HT-29 (cell line): ENCODE measurements around the gene MAMLD1. TPM values are rescaled to one million over a fixed set of nuclear protein-coding genes. Genes with fewer than 3 reads are reported as not detected.

Source experiments
- DNase-seq: peaks from one replicate; pipeline ENCODE4 v3.0.0-alpha.2; 2015; ENCODE audit warnings: low spot score
- total RNA-seq: library from RNA; depleted of rRNA; stranded (reverse); fragments of >200 nt; shearing (Covaris generic); gene quantifications from 2 replicates; pipeline ENCODE4 v1.2.3, GENCODE V29; 2014; rRNA removed

The MAMLD1 gene
- total RNA-seq, 1 experiment from 2014 or later: 0.15 TPM

DNA sequence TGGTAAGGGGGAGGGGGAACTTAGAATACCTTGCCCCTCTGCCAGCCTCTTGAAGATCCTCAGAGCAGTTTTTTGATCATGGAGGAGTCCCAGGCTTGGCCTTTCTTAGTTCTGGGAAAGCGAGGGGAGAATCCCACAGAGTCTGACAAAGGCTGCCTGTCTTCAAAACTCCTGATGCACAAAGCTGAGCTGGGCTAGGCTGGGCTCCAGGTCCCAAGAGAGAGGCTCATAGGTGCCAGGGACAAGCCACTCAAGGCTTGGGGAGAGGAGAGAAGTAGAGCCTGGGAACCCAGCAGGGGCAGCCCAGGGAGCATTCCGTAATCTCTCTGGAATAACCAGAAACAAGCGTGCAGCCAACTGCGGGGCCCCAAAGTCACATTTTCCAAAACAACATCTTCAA, 168.3 kb downstream of the MAMLD1 start:
- DNase-seq: no peak

- no peak for DNase-seq
Observed at GRCh38 chrX:150533863-150534262, 170.7 kb downstream of the MAMLD1 start.

- DNase-seq: peak; percentile 25
Observed at GRCh38 chrX:150536455-150537116, 173.5 kb downstream of the MAMLD1 start.

- DNase-seq: no peak
Observed at GRCh38 chrX:150537851-150538250, 174.7 kb downstream of the MAMLD1 start.

DNA sequence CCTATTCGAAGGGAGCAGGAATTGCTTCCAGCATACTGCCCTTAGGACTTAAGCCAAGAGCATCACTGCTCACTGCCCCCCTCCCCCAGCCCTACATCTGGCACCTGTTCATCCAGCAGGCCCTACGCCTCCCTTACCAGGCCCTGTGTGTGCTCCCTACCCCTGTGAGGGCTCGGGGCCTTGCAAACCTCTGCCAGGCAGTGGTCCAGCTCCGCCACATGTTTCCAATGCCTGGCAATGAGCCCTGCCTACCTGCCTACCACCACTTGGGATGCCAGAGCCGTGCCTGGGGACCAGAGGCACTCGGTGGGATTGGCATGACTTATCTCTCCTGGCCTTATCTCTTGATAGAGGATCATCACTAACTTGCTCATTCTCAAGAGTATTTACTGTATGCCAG, 177.8 kb downstream of the MAMLD1 start:
- no peak for DNase-seq

DNA sequence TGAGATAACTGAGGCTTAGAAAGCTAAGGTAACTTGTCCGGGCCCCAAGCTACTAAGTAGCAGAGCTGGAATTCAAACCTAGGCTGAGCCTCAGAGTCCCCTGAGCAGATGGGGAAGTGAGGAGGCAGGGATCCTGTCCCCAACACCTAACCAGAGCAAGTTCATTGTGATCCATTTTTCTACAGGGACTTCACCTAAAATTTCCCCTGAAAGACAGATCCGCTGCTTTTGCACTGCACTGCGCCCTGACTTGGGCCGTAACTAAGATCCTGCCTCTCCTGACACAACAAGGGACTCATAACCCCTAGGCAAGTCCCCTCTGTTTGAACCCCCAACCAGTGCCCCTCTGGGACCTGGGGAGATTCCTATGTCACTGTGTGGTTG, 179.7 kb downstream of the MAMLD1 start:
- DNase-seq: no peak

DNA sequence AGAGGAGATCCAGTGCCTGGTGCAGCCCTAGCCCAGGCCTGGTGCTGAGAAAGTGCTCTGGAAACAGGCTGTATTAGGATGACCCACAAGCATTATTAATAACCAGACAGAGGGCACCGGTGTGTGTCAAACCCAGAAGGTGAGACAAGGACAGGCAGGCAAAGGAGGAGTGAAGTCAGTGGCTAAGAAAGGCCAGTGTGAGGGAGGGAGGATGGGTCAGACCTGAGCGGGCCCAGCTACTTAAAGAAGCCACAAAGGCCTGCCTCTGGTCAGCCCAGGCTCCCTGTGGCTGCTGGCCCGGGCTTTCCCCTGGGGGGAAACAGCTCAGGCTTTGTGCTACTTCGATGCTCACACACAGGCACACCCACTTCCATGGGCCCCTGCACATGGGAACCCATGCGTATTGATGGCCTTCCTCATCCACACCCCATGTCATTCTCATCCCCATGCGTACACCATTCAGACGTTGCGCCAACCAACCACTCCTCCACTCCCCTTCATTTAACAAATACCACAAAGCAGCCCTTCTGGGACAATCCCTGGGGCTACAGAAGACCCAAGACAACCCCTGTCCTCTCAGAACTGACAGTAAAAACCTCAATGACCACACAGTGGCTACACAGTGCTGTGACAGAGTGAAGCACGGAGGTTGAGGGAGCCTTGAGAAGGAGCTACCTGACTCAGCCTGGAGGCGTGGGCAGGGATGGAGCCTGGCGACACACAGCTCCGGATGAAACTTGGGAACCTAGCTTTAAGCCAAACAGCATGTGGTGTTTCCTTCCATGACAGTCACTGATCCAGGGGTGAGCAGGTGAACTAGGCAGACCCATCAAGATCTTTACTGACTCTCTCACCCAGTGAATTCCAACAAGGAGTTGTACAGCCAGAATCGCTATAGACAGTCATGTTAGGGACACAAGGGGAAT, 180.4 kb downstream of the MAMLD1 start:
- no peak for DNase-seq

GRCh38 chrX:150544222-150544787, 181.2 kb downstream of the MAMLD1 start:
- peak; percentile 37 for DNase-seq

DNA sequence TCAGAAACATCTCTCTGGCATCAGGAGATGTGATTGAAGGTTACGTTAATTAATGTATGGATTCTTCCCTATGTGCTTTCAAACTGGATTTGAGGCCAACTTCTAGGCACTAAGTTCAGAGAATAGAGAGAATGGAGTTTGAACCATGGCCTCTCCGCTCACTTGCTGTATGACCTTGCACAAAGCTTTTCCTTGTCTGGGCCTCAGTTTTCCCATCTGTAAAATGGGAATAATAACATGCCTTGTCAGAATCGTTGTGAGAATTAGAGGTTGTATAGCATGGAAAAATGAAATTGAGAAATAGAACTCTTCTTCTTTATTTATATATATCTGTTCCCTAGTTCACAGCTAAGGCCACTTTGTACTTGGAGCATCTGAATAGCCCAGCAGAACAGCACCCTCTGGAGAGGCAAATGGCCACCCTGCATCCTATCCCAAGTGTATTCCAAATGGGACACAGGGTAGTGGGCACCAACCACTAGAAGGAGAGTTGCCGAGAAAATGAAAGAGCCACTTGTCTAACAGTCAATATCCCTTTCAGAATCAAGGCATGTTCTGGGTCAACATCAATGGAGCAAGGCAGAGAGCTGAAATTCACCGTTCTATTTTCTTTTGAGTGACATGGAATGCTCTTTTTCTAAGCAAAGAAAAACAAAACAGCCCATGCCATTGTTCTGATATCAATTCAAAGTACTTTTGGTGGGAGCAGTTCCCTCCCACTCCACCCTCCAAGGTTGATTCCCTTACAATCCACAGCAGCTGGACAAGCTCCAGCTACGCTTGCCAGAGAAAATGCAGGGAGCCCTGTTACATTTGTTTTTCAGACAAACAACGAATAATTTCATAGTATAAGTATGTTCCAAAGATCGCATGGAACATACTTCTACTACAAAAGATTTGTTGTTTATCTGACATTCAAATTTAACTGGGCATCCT, 182.0 kb downstream of the MAMLD1 start:
- no peak for DNase-seq

DNA sequence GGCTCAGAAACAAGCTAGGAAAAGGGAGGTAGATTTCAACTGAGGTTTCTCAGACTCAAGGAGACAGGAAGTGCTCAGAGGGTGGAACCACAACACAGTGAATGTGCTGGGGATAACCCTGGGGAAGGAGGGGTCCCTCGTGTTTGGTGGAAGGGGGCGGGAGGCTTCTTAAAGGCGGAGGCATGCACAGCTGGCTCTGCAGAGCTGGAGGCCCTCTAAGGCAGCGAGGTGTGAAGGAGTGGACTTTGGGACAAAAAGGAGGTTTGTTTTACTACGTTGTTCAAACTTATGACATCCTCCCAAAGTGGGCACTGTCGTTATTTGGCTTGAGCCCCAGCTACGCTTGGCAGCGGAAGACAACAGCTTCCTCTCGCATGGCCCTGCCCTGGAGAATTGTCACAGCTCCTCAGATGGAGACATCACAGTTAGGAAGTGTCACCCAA, 183.6 kb downstream of the MAMLD1 start:
- no peak for DNase-seq

- peak; percentile 60 for DNase-seq
Observed at GRCh38 chrX:150547375-150548115, 184.4 kb downstream of the MAMLD1 start.

- no peak for DNase-seq
Observed at GRCh38 chrX:150548251-150548650, 185.1 kb downstream of the MAMLD1 start.

DNA sequence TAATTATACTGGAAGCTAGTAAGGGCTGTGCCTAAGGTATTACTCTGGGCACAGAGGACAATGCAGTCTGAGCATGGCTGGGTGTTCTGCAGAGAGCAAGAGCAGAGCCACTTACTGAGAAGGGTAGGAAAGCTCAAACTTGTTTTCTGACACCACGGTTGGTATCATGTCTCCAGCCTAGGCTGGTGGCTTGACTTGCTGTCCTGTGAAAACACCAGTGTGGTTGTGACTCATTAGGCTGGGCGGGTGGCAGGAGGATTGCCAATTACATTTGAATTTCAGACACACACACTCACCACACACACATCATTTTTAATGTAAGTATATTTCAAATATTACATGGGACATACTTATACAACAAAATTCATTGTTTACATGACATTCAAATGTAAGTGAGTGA, 185.6 kb downstream of the MAMLD1 start:
- DNase-seq: no peak

DNA sequence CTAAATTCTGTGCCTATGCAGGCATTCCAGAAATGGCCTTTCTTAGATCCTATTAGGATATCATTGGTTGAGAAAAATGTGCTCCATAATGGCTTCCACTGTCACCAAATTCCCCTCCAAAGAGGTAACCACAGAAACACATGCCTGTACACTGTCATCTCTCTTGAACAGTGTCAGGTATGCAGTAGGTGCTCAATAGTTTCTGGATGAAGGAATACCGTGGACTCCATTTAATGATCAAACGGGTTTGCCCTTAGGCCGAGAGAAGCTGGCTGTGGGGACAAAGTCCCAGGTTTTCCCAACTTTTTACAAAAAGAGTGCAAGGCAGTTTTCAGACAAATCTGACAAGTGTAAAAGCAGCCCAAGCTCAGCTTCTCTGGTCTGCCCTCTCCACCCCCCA, 188.8 kb downstream of the MAMLD1 start:
- DNase-seq: no peak

DNA sequence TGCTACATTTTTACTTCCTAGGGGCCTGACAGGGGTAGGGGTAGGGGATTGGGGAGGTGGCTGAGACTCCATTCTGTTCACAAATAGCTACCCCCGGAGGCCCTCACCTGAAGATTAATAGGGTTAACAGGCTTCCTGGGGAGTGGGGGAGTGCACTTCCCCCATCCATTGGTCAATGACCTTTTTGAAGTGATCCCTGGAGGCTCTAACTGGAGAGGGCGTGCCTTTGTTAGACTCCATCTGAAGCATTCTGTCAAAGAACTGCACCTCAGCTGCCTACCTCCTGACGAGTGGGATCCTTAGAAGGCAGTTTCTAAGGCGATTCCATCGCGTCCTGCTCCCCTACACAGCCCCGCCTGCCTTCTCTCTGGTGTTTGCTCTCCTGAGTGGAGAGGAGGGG, 195.3 kb downstream of the MAMLD1 start:
- DNase-seq: no peak

Other genes starting within 250 kb of the MAMLD1 start
- 3.2 and 11.9 TPM in 2 replicates for gene MTM1, start 205.3 kb downstream of the MAMLD1 start, total RNA-seq